Neural cell (in vitro differentiated cells): ENCODE results near the gene FCHSD2. TPM values are rescaled to one million over a fixed set of nuclear protein-coding genes. Genes with fewer than 3 reads are reported as not detected.

Experiments
- H2AFZ ChIP-seq: fragments of 200-600, 300-800 bp; sonication (generic), shearing (Covaris generic); 2 replicates; pipeline ENCODE4 v1.6.0; 2014; ENCODE audit warnings: low read depth, mild to moderate bottlenecking, antibody characterized with exemption, low read length, moderate library complexity
- H3F3A ChIP-seq: fragments of 200-600 bp; shearing (Covaris generic); 2 replicates; pipeline ENCODE4 v1.6.1; 2016; ENCODE audit warnings: mild to moderate bottlenecking, moderate library complexity, mixed read lengths, antibody characterized with exemption, low read length; ENCODE audit not compliant: insufficient read depth, poor library complexity, severe bottlenecking
- H3K27ac ChIP-seq: fragments of 200-600, 300-800 bp; sonication (generic), shearing (Covaris generic); 2 replicates; pipeline ENCODE4 v1.5.1; 2014; ENCODE audit warnings: mild to moderate bottlenecking, low read length, moderate library complexity
- H3K27me3 ChIP-seq: fragments of 300-800, 200-600 bp; sonication (generic), shearing (Covaris generic); 2 replicates; pipeline ENCODE4 v1.6.0; 2014; ENCODE audit warnings: mild to moderate bottlenecking, low read depth, low read length, moderate library complexity; ENCODE audit not compliant: insufficient read depth
- H3K36me3 ChIP-seq: fragments of 300-800, 200-600 bp; sonication (generic), shearing (Covaris generic); 2 replicates; pipeline ENCODE4 v1.5.1; 2014; ENCODE audit warnings: mild to moderate bottlenecking, antibody characterized with exemption, low read length, moderate library complexity; ENCODE audit not compliant: insufficient read depth
- H3K4me2 ChIP-seq: fragments of 300-800, 200-600 bp; sonication (generic), shearing (Covaris generic); 2 replicates; pipeline ENCODE4 v1.6.0; 2014; ENCODE audit warnings: mild to moderate bottlenecking, low read length
- H3K4me3 ChIP-seq: fragments of 300-800, 200-600 bp; sonication (generic), shearing (Covaris generic); 2 replicates; pipeline ENCODE4 v1.5.1; 2014; ENCODE audit warnings: mild to moderate bottlenecking, low read length, moderate library complexity
- H3K79me2 ChIP-seq: fragments of 200-600 bp; shearing (Covaris generic); replicated peaks from 2 replicates; pipeline ENCODE4 v1.6.0; 2014; ENCODE audit warnings: mild to moderate bottlenecking, low read length, moderate library complexity; ENCODE audit not compliant: insufficient read depth
- H3K9ac ChIP-seq: fragments of 300-800, 200-600 bp; sonication (generic), shearing (Covaris generic); 2 replicates; pipeline ENCODE4 v1.6.1; 2016; ENCODE audit warnings: mild to moderate bottlenecking, low read length, mixed read lengths
- H3K9me2 ChIP-seq: fragments of 200-600 bp; shearing (Covaris generic); 2 replicates; pipeline ENCODE4 v1.6.1; 2016; ENCODE audit warnings: mild to moderate bottlenecking, low read length, mixed read lengths; ENCODE audit not compliant: insufficient read depth
- H3K9me3 ChIP-seq: fragments of 200-600, 300-800 bp; sonication (generic), shearing (Covaris generic); 2 replicates; pipeline ENCODE4 v1.6.1; 2016; ENCODE audit warnings: mild to moderate bottlenecking, mixed run types, low read length, moderate library complexity, mixed read lengths
- H4K20me1 ChIP-seq: fragments of 200-600 bp; shearing (Covaris generic); 2 replicates; pipeline ENCODE4 v1.6.1; 2016; ENCODE audit warnings: mild to moderate bottlenecking, mixed run types; ENCODE audit not compliant: insufficient read depth
- CTCF ChIP-seq: fragments of 450-650 bp; IDR thresholded peaks from 2 replicates; pipeline ENCODE4 v1.5.1; 2014; ENCODE audit warnings: antibody characterized with exemption, mild to moderate bottlenecking, moderate library complexity; ENCODE audit not compliant: poor library complexity, severe bottlenecking
- EP300 ChIP-seq: fragments of 450-650 bp; conservative IDR thresholded peaks from 2 replicates; pipeline ENCODE4 v1.6.1; 2014; ENCODE audit warnings: antibody characterized with exemption, mild to moderate bottlenecking, moderate library complexity; ENCODE audit not compliant: poor library complexity, severe bottlenecking
- MXI1 ChIP-seq: fragments of 450-650 bp; conservative IDR thresholded peaks from 2 replicates; pipeline ENCODE4 v1.6.1; 2014; ENCODE audit warnings: antibody characterized with exemption, mild to moderate bottlenecking; ENCODE audit not compliant: poor library complexity, severe bottlenecking
- POLR2AphosphoS5 ChIP-seq: IDR thresholded peaks from 2 replicates; pipeline ENCODE4 v1.6.1; 2012
- RAD21 ChIP-seq: fragments of 450-650 bp; conservative IDR thresholded peaks from 2 replicates; pipeline ENCODE4 v1.6.1; 2014; ENCODE audit warnings: antibody characterized with exemption, mild to moderate bottlenecking, moderate library complexity
- REST ChIP-seq: IDR thresholded peaks from 2 replicates; pipeline ENCODE4 v1.6.1; 2012; ENCODE audit warnings: borderline replicate concordance
- SMC3 ChIP-seq: fragments of 450-650 bp; conservative IDR thresholded peaks from 2 replicates; pipeline ENCODE4 v1.6.1; 2014; ENCODE audit warnings: antibody characterized with exemption, mild to moderate bottlenecking, moderate library complexity; ENCODE audit not compliant: poor library complexity
- TAF1 ChIP-seq: IDR thresholded peaks from 2 replicates; pipeline ENCODE4 v1.6.1; 2012; ENCODE audit warnings: low read depth
- polyA plus RNA-seq: library from polyadenylated mRNA; depleted of rRNA; stranded (reverse); fragments of >200 nt; gene quantifications from 2 replicates; pipeline ENCODE4 v1.2.3, GENCODE V29; 2014

Gene FCHSD2
- polyA plus RNA-seq, 1 donor from 2014 or later: 40.8 TPM

GRCh38 chr11:72789493-72790131, 352.5 kb downstream of the FCHSD2 start:
- Histone ChIP-seq H3K79me2 (no peaks in the 10 kb centered on the region), H3K36me3 (no peaks in the 10 kb centered on the region), H3K9me3 (no peaks in the 10 kb centered on the region), H3K27ac (no peak overlapping the region), H3F3A (no peaks in the 10 kb centered on the region), H2AFZ (no peak overlapping the region), H3K4me2 (no peak overlapping the region), H3K4me3 (no peak overlapping the region), H4K20me1 (no peaks in the 10 kb centered on the region), H3K9ac (no peak overlapping the region), H3K27me3 (no peaks in the 10 kb centered on the region), H3K9me2 (no peaks in the 10 kb centered on the region)
- TF ChIP-seq SMC3 (no peak), MXI1 (no peak)

- H3K36me3 ChIP-seq: no peaks in the 10 kb centered on the region
- no peak for TF ChIP-seq POLR2AphosphoS5
- TF ChIP-seq EP300: no peak
- TF ChIP-seq SMC3: no peak
- no peak for TF ChIP-seq RAD21
- TF ChIP-seq CTCF: no peak
- no peak for TF ChIP-seq MXI1
- TF ChIP-seq TAF1: no peak
- no peak for TF ChIP-seq REST
- H3K9ac ChIP-seq: no peak overlapping the region
- no peak overlapping the region for H3K4me2 ChIP-seq
- no peak overlapping the region for H3K4me3 ChIP-seq
- H3K27me3 ChIP-seq: no peaks in the 10 kb centered on the region
- H3K9me3 ChIP-seq: no peaks in the 10 kb centered on the region
- H3F3A ChIP-seq: no peaks in the 10 kb centered on the region
- no peaks in the 10 kb centered on the region for H4K20me1 ChIP-seq
- no peak overlapping the region for H3K27ac ChIP-seq
- no peak overlapping the region for H2AFZ ChIP-seq
- H3K79me2 ChIP-seq: no peaks in the 10 kb centered on the region
- H3K9me2 ChIP-seq: no peaks in the 10 kb centered on the region
Measured at GRCh38 chr11:72788241-72788640, 353.9 kb downstream of the FCHSD2 start.
